GM21619 (cell line): ENCODE measurements around the gene CLRN2.
"Not testable (repeated sequence)": the region's sequence is repeated elsewhere in the genome, so short reads cannot be mapped to it uniquely, and the experiment has no call there.

ENCODE experiments used
- ATAC-seq: cut with Tn5 transposase; IDR thresholded peaks from one replicate; pipeline ENCODE4 v1.9.1; 2021; ENCODE audit not compliant: unreplicated experiment

Gene CLRN2

DNA sequence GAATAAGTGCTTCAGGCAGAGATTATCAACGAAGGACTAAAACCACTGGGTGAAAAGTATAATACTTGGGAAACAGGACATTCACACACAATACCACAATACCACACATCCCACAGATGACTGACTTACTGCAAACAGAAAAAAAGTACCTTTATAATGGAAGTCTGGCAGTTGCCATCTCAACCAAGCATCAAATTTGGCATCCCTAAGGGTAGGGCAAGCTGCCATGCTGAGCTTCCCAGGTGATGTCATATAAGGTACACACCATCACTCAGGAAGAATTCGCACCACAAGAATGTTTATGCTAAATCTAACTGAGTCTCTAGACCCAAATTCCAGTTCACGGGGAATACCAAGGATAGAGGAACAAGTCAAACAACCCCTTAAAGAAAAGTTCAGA, 12.2 kb upstream of the CLRN2 start:
- no peak for ATAC-seq

DNA sequence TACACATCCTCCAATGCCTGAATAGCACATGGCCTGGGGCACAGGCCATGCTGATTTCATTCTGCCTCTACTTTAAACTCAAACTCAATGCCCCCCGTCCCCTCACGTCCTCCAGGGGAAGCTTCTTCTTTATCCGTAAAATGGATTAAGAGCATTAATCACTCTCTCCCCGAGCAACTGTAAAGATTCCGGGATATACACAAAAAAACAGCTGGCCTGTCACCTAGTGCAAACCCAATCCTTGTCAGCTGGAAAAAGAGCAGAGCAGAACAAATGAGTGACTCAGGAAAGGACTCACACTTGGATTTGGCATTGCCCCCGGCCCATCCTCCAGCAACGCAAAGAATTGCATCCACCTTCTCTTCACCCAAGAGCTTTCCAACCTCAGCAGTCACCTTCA, 10.9 kb upstream of the CLRN2 start:
- no peak for ATAC-seq

DNA sequence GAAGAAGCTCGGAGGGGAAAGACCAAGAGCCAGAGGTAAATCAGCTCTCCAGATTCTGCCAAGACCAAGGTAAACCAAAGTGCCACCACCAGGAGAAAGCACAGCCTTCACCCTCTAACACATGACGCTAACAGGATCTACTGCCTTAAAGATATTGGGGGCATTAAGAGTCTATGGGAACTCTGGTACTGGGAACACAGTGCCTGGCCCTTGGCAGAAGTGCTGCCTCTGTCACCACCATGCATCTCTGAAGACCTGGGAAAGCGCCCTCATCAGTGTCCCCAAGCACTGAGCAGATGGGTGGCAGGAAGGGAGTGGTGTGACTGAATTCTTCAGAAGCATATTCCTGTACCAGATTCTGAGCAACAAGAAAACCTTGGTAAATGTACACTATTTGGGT, 4.4 kb upstream of the CLRN2 start:
- ATAC-seq = no peak

DNA sequence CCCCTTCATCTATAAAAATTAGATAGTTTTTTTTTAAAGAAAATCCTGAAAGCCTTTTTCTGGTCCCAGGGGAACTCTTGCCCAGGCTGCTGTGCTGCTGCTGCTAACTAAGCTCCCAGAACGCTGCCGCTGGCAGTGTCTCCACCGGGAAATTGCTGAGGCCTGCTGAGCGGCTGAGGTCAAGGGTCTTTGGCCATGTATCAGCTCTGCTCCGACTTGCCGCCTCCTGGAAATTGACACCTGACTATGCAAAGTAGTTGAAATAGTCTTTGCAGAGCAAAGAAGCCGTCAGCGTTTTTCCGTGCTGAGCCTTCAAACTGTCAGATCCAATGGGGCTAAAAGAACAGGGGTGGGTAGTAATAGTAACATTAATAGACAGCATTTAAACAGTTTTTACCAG, 3.9 kb upstream of the CLRN2 start:
- ATAC-seq = no peak

DNA sequence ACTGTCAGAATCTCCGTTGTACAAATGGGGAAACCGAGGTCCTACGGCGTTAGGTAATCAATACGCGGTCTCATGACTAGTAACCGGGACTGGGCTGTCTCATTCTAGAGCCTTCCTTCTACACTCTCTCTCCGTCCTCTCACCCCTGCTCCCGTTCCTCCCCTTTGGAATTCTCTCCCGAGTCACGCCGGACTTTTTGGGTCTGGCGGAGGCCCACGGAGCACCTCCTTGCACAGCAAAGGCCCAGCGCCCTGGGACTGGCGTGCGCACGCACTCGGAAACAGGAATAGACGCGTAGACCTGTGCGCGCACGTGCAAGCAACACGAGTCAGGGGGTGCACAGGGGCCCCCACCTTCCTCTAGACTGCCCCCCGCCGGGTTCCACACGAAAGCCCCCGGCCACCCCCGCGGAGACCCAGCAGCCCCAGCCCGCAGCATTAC, 3.4 kb upstream of the CLRN2 start:
- peak; percentile 52 for ATAC-seq

DNA sequence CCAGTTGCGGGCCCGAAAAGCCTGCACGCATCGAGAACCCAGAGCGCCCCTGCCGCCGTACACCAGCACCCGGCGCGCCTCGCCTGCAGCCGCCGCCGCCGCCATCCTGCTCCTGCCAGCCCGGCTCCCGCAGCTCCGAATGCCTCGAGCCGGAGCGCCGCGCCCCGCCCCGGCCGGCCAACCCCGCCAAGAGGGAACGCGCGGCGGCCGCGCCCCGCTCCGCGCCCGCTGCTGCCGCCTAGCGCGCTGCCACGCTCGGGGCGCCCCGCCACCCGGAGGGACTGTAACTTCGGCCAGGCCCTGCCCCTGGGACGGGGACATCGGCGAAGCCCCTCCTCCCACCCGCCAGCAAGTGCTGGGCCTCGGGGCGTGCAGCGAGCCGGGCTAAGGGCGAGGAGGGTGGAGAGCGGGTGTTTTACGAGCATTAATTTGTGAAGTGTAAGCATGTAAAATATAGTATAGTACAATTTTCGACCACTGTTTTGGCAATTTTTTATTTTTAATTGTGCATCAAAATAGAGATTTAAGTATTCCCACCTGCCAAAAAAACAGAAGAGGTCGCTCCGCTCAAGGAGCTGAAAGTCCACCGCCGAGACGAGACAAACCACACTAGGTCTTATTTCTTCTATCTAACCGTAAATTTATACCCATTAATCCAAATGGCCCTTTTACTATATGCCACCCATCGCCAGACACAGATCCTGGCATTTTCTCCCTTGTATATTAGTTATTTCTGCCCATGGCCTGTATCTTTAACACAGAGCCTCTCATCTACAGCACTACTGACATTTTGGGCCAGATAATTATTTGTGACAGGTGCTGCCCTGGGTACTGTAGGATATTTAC, 2.8 kb upstream of the CLRN2 start, which contains the start of gene QDPR:
Gene QDPR, minus strand, starts transcription at position 141 of the 846 bp plus-strand sequence. Its CDS starts 36 bp downstream, at position 105.
- ATAC-seq = peak; percentile 95

- no peak for ATAC-seq
Measured at GRCh38 chr4:17512973-17513665, 1.8 kb upstream of the CLRN2 start.

GRCh38 chr4:17515445-17516407, 761 bp downstream of the CLRN2 start:
- ATAC-seq = no peak

DNA sequence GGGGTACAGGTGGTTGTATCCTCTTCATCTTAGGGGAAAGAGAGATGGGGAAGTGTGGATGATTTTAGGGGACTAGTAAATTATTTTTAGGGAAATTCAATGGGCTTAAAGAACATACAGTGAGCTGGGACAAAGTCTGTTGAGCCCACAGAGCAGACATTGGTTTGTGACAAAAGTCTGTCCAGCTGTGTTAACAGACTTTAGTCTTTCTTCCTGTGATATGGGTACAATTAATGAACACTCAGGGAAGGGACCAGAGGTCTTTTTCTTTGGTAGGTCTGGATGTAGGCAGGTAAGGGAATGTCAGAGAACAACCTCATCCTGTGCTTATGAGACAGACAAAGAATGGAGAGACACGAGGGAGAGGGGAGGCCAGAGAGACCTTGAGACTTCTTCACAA, 2.0 kb downstream of the CLRN2 start:
- no peak for ATAC-seq

- no peak for ATAC-seq
Measured at GRCh38 chr4:17517664-17518063, 2.7 kb downstream of the CLRN2 start.

DNA sequence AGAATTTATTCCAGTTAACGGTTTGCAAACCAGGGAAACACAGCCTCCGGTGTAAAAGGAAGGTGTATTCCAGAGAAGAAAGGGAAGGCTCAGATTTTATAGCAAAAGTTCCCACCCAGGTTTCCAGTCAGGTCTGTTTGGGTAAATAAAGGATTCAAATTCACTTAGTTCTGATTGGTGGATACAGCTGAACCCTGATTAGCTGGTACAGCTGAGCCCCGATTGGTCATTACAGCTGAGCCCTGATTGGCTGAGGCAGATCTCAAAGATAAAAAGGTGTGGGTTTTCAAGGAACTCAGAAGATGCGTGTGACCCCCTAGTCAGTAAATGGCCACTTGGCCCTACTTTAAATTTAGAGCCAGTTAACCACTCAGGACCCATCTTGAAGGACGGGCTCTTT, 6.6 kb downstream of the CLRN2 start:
- no peak for ATAC-seq

DNA sequence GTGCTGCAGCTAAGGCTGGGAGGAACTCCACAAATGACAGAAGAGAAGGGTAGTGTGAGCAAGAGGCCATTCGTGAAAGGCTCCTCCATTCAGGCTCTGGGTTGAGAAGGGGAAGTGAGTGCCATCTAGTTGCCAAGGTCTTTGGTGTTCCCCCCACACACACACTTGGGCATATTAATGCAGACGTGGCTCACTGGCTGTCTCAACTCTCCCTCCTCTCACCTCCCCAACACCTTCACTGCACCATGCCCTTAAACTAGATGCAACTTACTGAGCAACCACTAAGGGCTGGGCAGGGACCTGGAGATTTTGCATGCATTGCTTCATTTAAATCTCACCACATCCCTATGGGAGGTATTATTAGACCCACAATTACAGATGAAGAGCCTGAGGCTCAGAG, 8.7 kb downstream of the CLRN2 start:
- no peak for ATAC-seq

DNA sequence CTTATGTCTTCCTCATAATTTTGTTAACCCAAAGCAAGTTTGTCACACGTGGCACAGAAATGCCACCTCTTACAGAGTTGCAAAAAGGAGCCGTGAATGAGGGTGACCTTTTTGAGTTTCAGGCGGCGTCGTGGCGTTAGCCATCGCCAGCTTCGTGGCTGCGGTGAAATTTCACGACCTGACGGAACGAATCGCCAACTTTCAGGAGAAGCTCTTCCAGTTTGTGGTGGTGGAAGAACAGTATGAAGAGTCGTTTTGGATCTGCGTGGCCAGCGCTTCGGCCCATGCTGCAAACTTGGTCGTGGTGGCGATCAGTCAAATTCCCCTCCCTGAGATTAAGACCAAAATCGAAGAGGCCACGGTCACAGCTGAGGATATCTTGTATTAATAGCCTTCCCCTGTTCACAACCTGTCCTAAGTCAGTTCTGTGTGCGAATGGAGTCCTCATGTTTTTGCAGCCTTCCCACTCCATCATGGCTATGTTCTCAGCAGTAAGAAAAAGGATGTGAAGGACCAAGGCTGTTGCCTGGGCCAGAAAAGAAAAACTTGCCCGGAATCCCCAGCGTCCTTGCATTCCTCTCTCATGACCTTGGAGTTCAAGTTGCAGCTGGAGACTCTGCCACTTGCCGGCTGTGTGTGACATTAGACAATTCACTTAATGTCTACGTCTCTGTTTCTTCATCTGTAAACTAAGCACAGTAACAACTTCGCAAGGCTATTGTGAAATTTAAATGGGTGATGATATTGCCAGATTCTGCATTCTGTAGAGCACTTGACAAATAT, 11.9 kb downstream of the CLRN2 start:
- ATAC-seq = no peak

DNA sequence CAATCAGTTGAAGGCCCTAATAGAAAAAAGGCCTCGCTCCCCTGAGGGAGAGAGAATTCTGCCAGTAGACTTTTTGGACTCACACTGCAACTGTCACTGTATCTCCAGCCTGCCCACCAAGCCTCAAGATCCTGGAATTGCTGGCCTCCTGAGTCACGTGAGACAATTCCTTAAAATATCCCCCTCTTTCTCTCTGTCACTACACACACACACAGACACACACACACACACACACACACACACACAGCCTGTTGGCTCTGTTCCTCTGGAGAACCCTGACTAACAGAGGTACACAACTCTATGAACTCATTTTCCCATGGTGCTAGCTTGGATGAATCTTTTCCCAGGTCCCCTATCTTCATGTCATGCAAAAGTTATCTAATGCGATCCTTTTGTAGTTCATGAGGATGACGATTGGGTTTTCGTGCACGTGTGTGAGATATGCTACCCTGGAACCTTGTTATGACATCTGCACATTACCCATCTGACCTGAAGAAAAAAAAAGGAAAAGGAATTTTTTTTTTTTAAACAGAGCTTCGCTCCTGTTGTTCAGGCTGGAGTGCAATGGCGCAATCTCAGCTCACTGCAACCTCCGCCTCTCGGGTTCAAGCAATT, 13.7 kb downstream of the CLRN2 start:
- no peak for ATAC-seq

DNA sequence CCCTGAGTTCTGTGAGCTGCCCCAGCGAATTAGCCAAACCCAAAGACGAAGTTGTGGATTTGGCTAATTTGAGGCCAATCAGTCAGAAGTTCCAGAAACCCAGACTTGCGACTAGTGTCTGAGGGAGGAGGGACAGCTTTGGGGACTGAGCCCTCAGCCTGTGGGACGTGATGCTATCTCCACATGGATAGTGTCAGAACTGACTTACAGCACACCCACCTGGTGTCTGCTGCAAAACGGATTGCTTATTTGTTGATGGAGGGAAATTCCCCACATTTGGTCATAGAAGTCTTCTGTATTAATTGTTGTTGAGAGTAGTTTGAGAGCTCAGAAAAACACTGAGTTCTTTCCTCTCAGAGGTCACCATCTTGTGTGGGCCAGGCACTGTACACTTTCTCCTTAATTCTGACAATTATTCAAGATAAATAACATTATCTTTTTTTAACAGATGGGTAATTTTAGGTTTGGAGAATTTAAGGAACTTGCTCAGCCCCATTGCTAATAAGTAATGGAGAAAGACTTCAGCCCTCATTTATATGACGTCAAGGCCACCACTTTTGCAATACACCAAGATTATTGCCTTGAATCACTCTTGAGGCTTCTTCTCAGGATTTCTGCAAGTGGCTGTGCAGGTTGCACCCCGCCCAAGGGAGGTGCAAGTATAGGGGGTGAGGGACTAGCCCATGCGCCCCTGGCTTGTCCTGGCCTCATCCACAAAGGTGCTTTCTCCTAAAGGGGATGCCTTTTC, 16.7 kb downstream of the CLRN2 start:
- ATAC-seq = no peak

- ATAC-seq = no peak
Measured at GRCh38 chr4:17534705-17535104, 19.7 kb downstream of the CLRN2 start.

DNA sequence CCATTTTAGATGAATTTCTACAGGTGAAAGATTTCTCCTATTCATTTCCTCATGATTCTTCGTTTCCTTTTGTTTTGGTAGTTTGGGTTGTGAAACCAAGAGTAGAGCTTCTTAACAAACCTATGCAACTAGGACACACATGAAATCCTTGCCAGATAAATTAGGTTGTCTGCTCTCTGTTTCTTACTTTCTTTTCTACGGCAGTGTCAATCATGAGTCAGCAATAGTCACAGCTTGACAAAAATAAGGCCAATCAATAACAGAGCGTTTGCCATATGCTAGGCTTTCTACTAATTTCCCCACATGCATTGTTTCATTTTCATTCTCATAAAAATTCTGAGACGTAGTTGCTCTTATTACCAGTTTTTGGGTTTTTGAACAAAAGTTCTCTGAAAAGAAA, 20.3 kb downstream of the CLRN2 start:
- peak; percentile 64 for ATAC-seq

GRCh38 chr4:17535906-17536305, 20.9 kb downstream of the CLRN2 start:
- no peak for ATAC-seq

GRCh38 chr4:17537060-17537459, 22.1 kb downstream of the CLRN2 start:
- ATAC-seq = not testable (repeated sequence)
